BLaER1 treated with 17β-estradiol and CSF1 and Interleukin-3, amounts not matched to agents 10 nM and 100 nM (cell line): ENCODE results near the gene KPNA3.
"Not testable (repeated sequence)": the region's sequence is repeated elsewhere in the genome, so short reads cannot be mapped to it uniquely, and the experiment has no call there.

Experiments used
- H3K27ac ChIP-seq, 11 experiments: shearing (Covaris generic); formaldehyde crosslinking; 2 replicates each; pipeline ENCODE4 v1.8.1; 2022
- H3K27me3 ChIP-seq, 11 experiments: shearing (Covaris generic); formaldehyde crosslinking; 2 replicates each; pipeline ENCODE4 v1.8.1; 2022
- H3K36me3 ChIP-seq, 11 experiments: shearing (Covaris generic); formaldehyde crosslinking; 2 replicates each; pipeline ENCODE4 v1.8.1; 2022
- H3K4me1 ChIP-seq, 10 experiments: shearing (Covaris generic); formaldehyde crosslinking; 2 replicates each; pipeline ENCODE4 v1.8.1; 2022
- H3K4me2 ChIP-seq, 11 experiments: shearing (Covaris generic); formaldehyde crosslinking; 2 replicates each; pipeline ENCODE4 v1.8.1; 2022
- H3K4me3 ChIP-seq, 10 experiments: shearing (Covaris generic); formaldehyde crosslinking; 2 replicates each; pipeline ENCODE4 v1.8.1; 2022
- H3K9ac ChIP-seq, 11 experiments: shearing (Covaris generic); formaldehyde crosslinking; 2 replicates each; pipeline ENCODE4 v1.8.1; 2022
- H3K9me3 ChIP-seq, 11 experiments: shearing (Covaris generic); formaldehyde crosslinking; replicated peaks in 1 of 11; 2 replicates each; pipeline ENCODE4 v1.8.1; 2022
- H4K20me1 ChIP-seq, 11 experiments: shearing (Covaris generic); formaldehyde crosslinking; 2 replicates each; pipeline ENCODE4 v1.8.1; 2022
- Cebpa-rat ChIP-seq, 11 experiments: shearing (Covaris generic); IDR thresholded peaks; 2 replicates each; pipeline ENCODE4 v1.8.1; 2022

KPNA3 gene

GRCh38 chr13:49811527-49811908, 19.0 kb upstream of the KPNA3 start:
- TF ChIP-seq Cebpa-rat (IDR thresholded peaks at IDR 0.05), result no peak
- no peak overlapping the region for H3K9ac ChIP-seq
- no peaks in the 10 kb centered on the region for H4K20me1 ChIP-seq
- no peak overlapping the region for H3K4me3 ChIP-seq
- no peak overlapping the region for H3K27ac ChIP-seq
- no peaks in the 10 kb centered on the region for H3K36me3 ChIP-seq
- peaks cover 0 to 7% (median 0%) of the 10 kb centered on the region in 11 experiments; a peak in 2 of 22 replicates for H3K9me3 ChIP-seq
- no peaks in the 10 kb centered on the region for H3K4me1 ChIP-seq
- H3K27me3 ChIP-seq, result no peaks in the 10 kb centered on the region
- no peak overlapping the region for H3K4me2 ChIP-seq

- H3K36me3 ChIP-seq, result no peaks in the 10 kb centered on the region
- H3K27me3 ChIP-seq, result no peaks in the 10 kb centered on the region
- H3K4me2 ChIP-seq, result no peak overlapping the region
- TF ChIP-seq Cebpa-rat (IDR thresholded peaks at IDR 0.05), result no peak
- no peak overlapping the region for H3K4me3 ChIP-seq
- peaks cover 0 to 5% (median 0%) of the 10 kb centered on the region in 10 experiments; a peak in 1 of 20 replicates for H3K4me1 ChIP-seq
- no peak overlapping the region for H3K27ac ChIP-seq
- H4K20me1 ChIP-seq, result no peaks in the 10 kb centered on the region
- peaks cover 0 to 7% (median 0%) of the 10 kb centered on the region in 11 experiments; a peak in 2 of 22 replicates for H3K9me3 ChIP-seq
- no peak overlapping the region for H3K9ac ChIP-seq
These were observed 18.4 kb upstream of the KPNA3 start for GRCh38 chr13:49810567-49811526.

GRCh38 chr13:49807681-49808080, 15.2 kb upstream of the KPNA3 start:
- H3K9ac ChIP-seq, result no peak overlapping the region
- H3K4me2 ChIP-seq, result no peak overlapping the region
- H3K27ac ChIP-seq, result no peak overlapping the region
- TF ChIP-seq Cebpa-rat (IDR thresholded peaks at IDR 0.05), result no peak
- peaks cover 0 to 5% (median 0%) of the 10 kb centered on the region in 10 experiments; a peak in 2 of 20 replicates for H3K4me1 ChIP-seq
- peaks cover 0 to 7% (median 0%) of the 10 kb centered on the region in 11 experiments; a peak in 2 of 22 replicates for H3K9me3 ChIP-seq
- H3K27me3 ChIP-seq, result no peaks in the 10 kb centered on the region
- H3K4me3 ChIP-seq, result no peak overlapping the region
- no peaks in the 10 kb centered on the region for H3K36me3 ChIP-seq
- H4K20me1 ChIP-seq, result no peaks in the 10 kb centered on the region

DNA sequence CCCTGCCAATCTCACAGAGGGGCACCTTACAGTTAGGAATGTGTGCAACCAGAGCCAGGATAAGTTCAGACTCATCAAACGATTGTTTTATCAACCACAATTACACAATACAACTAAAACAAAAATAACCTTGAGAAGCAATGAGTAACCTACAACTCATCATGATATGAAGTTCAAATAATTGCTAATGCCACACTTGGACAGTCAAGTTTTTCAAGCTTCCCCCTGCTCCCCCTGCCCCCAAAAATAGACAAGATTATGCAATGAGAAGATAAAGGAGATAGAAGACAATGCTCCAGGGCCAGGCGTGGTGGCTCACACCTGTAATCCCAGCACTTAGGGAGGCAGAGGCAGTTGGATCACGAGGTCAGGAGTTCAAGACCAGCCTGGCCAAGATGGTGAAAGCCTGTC, 13.6 kb upstream of the KPNA3 start:
- Histone ChIP-seq H3K4me2 (no peak overlapping the region), H3K9ac (no peak overlapping the region), H3K4me1 (peaks cover 0 to 9% (median 0%) of the 10 kb centered on the region in 10 experiments; a peak in 2 of 20 replicates), H3K27me3 (no peaks in the 10 kb centered on the region), H3K9me3 (peaks cover 0 to 7% (median 0%) of the 10 kb centered on the region in 11 experiments; a peak in 2 of 22 replicates), H3K27ac (no peak overlapping the region), H3K4me3 (no peak overlapping the region), H3K36me3 (no peaks in the 10 kb centered on the region), H4K20me1 (no peaks in the 10 kb centered on the region)
- no peak for TF ChIP-seq Cebpa-rat (IDR thresholded peaks at IDR 0.05)

DNA sequence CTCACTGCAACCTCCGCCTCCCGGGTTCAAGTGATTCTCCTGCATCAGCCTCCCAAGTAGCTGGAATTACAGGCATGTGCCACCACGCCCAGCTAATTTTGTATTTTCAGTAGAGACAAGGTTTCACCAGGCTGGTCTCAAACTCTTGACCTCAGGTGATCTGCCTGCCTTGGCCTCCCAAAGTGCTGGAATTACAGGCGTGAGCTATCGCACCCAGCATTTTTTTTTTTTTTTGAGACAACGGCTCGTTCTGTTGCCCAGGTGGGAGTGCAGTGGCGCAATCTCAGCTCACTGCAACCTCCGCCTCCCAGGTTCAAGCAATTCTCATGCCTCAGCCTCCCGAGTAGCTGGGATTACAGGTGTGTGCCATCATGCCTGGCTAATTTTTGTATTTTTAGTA, 10.6 kb upstream of the KPNA3 start:
- H3K4me3 ChIP-seq, H3K36me3 ChIP-seq, H4K20me1 ChIP-seq, H3K27ac ChIP-seq, H3K4me2 ChIP-seq, H3K9ac ChIP-seq, H3K4me1 ChIP-seq, H3K9me3 ChIP-seq, H3K27me3 ChIP-seq: not testable (repeated sequence)

- Histone ChIP-seq H3K4me1 (peaks cover 0 to 9% (median 0%) of the 10 kb centered on the region in 10 experiments; a peak in 2 of 20 replicates), H3K4me3 (no peak overlapping the region), H3K9ac (no peak overlapping the region), H3K36me3 (no peaks in the 10 kb centered on the region), H3K27ac (no peak overlapping the region), H3K27me3 (no peaks in the 10 kb centered on the region), H4K20me1 (no peaks in the 10 kb centered on the region), H3K4me2 (peak overlapping the region in 1 of 11 experiments; percentile 29; a peak in 2 of 22 replicates), H3K9me3 (no peaks in the 10 kb centered on the region)
- no peak for TF ChIP-seq Cebpa-rat (IDR thresholded peaks at IDR 0.05)
These were observed 9.9 kb upstream of the KPNA3 start for GRCh38 chr13:49802426-49802825.

- TF ChIP-seq Cebpa-rat (IDR thresholded peaks at IDR 0.05), result no peak
- Histone ChIP-seq H3K9ac (peak overlapping the region; percentile 96 to 100 (median 99)), H3K4me2 (peak overlapping the region; percentile 81 to 97 (median 87)), H3K4me1 (peaks cover 21 to 35% (median 25%) of the 10 kb centered on the region in 10 experiments), H3K9me3 (no peaks in the 10 kb centered on the region), H3K36me3 (peaks cover 0 to 27% (median 13%) of the 10 kb centered on the region in 11 experiments; a peak in 10 of 22 replicates), H4K20me1 (peaks cover 29 to 50% (median 46%) of the 10 kb centered on the region in 11 experiments; a peak in 20 of 22 replicates), H3K27me3 (no peaks in the 10 kb centered on the region), H3K27ac (peak overlapping the region; percentile 97 to 99 (median 99)), H3K4me3 (peak overlapping the region; percentile 89 to 99 (median 95))
These were observed 552 bp downstream of the KPNA3 start for GRCh38 chr13:49791711-49792549.

DNA sequence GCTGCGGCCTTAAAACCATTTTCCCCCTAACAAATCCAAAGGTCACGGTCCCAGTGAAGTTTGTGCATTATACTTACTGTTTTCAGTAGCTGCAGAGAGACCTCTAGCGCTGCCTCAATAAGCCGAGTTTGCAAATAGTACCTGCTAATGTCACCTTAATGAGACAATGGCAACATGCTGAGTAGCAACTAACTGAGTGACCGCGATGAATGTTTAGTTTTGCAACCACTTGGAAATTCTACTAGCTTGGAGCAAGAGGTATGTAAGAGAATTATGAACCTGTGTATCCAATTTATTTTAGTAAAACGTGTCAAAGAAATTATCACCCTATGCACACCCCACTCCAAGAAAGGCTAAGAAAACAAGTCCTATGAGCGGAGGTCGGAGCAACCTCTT, 1.2 kb downstream of the KPNA3 start:
- peaks cover 0 to 34% (median 15%) of the 10 kb centered on the region in 11 experiments; a peak in 11 of 22 replicates for H3K36me3 ChIP-seq
- TF ChIP-seq Cebpa-rat (IDR thresholded peaks at IDR 0.05), result no peak
- H3K4me2 ChIP-seq, result peak overlapping the region; percentile 81 to 97 (median 87)
- H4K20me1 ChIP-seq, result peaks cover 33 to 56% (median 52%) of the 10 kb centered on the region in 11 experiments; a peak in 20 of 22 replicates
- H3K4me1 ChIP-seq, result peaks cover 21 to 35% (median 25%) of the 10 kb centered on the region in 10 experiments
- no peaks in the 10 kb centered on the region for H3K27me3 ChIP-seq
- H3K4me3 ChIP-seq, result peak overlapping the region; percentile 89 to 99 (median 95)
- H3K9me3 ChIP-seq, result no peaks in the 10 kb centered on the region
- H3K27ac ChIP-seq, result peak overlapping the region in 10 of 11 experiments; percentile 97 to 99 (median 99); a peak in 21 of 22 replicates
- H3K9ac ChIP-seq, result peak overlapping the region; percentile 96 to 100 (median 99)
